Hematopoietic multipotent progenitor cell treated with erythropoietin and hydrocortisone succinate and interleukin-3 and kit ligand, for 6 days (in vitro differentiated cells): ENCODE results near the gene PALMD.

Experiments
- DNase-seq: peaks from one replicate; pipeline ENCODE4 v3.0.0-alpha.2; 2015

PALMD gene

GRCh38 chr1:99661780-99662179 is 15.9 kb downstream of the PALMD start:
- DNase-seq, result no peak

GRCh38 chr1:99662539-99663080 is 16.7 kb downstream of the PALMD start:
- no peak for DNase-seq

GRCh38 chr1:99663501-99663900 is 17.6 kb downstream of the PALMD start:
- DNase-seq, result no peak

GRCh38 chr1:99665212-99665611 is 19.3 kb downstream of the PALMD start:
- no peak for DNase-seq

GRCh38 chr1:99669376-99669775 is 23.5 kb downstream of the PALMD start:
- no peak for DNase-seq

GRCh38 chr1:99669821-99670220 is 23.9 kb downstream of the PALMD start:
- DNase-seq, result no peak

- DNase-seq, result no peak
These were observed 24.7 kb downstream of the PALMD start for GRCh38 chr1:99670583-99670982.

- DNase-seq, result no peak
These were observed 26.1 kb downstream of the PALMD start for GRCh38 chr1:99672038-99672437.

GRCh38 chr1:99672530-99673213 is 26.8 kb downstream of the PALMD start:
- DNase-seq, result no peak

GRCh38 chr1:99673315-99673714 is 27.4 kb downstream of the PALMD start:
- no peak for DNase-seq

GRCh38 chr1:99674115-99675064 is 28.5 kb downstream of the PALMD start:
- no peak for DNase-seq

GRCh38 chr1:99675292-99675691 is 29.4 kb downstream of the PALMD start:
- DNase-seq, result no peak

GRCh38 chr1:99675994-99676393 is 30.1 kb downstream of the PALMD start:
- no peak for DNase-seq

GRCh38 chr1:99676876-99677275 is 31.0 kb downstream of the PALMD start:
- DNase-seq, result no peak

GRCh38 chr1:99677416-99677815 is 31.5 kb downstream of the PALMD start:
- no peak for DNase-seq

- DNase-seq, result no peak
These were observed 34.4 kb downstream of the PALMD start for GRCh38 chr1:99680270-99680669.

- no peak for DNase-seq
These were observed 35.7 kb downstream of the PALMD start for GRCh38 chr1:99681583-99681982.

- no peak for DNase-seq
These were observed 36.4 kb downstream of the PALMD start for GRCh38 chr1:99682291-99682751.

- peak; percentile 84 for DNase-seq
These were observed 39.7 kb downstream of the PALMD start for GRCh38 chr1:99685516-99686180.

- no peak for DNase-seq
These were observed 45.3 kb downstream of the PALMD start for GRCh38 chr1:99691175-99691574.

GRCh38 chr1:99696616-99697015 is 50.7 kb downstream of the PALMD start:
- DNase-seq, result no peak

- DNase-seq, result no peak
These were observed 51.7 kb downstream of the PALMD start for GRCh38 chr1:99697580-99697979.

- no peak for DNase-seq
These were observed 54.1 kb downstream of the PALMD start for GRCh38 chr1:99700020-99700419.
